ENCODE results near the gene MOSPD3. TPM values are rescaled to one million over a fixed set of nuclear protein-coding genes. Genes with fewer than 3 reads are reported as not detected.

Gene MOSPD3
- total RNA-seq, 1 experiment from 2014 or later, result 9.4 TPM

GRCh38 chr7:100595188-100595587, 17.2 kb upstream of the MOSPD3 start:
- H3K9me3 ChIP-seq (ENCODE audit: low read length), result no peaks in the 10 kb centered on the region
- CTCF ChIA-PET, result no interaction called here
- no peaks in the 10 kb centered on the region for H3K4me1 ChIP-seq (ENCODE audit: insufficient read depth, low read length)
- DNase-seq (no peak), ATAC-seq (no peak)
- H3K36me3 ChIP-seq (ENCODE audit: low read depth, low read length), result no peaks in the 10 kb centered on the region
- H3K27ac ChIP-seq (ENCODE audit: low read length), result no peak overlapping the region
- BruUV-seq (replicated peaks), result no TSS peak
- POLR2A ChIA-PET (ENCODE audit: unreplicated experiment), result no interaction called here
- H3F3A ChIP-seq (ENCODE audit: low read length, unreplicated experiment), result no peaks in the 10 kb centered on the region
- H3K79me2 ChIP-seq (ENCODE audit: low read length), result no peaks in the 10 kb centered on the region
- intact Hi-C loops (cut with micrococcal nuclease), result no loop called here
- H3K9me2 ChIP-seq (replicated peaks; ENCODE audit: low read length), result no peaks in the 10 kb centered on the region
- no peak overlapping the region for H3K9ac ChIP-seq (ENCODE audit: low read length)
- no peak for TF ChIP-seq CTCF (conservative IDR thresholded peaks at IDR 0.05; ENCODE audit: low read depth, low read length)
- no peak for TF ChIP-seq EZH2phosphoT487 (IDR thresholded peaks at IDR 0.05; ENCODE audit: borderline replicate concordance, low read length)
- no peak for TF ChIP-seq EZH2 (IDR thresholded peaks at IDR 0.05; ENCODE audit: low read length, unreplicated experiment)
- no peaks in the 10 kb centered on the region for H3K27me3 ChIP-seq (ENCODE audit: low read length)
- no peak overlapping the region for H3K4me3 ChIP-seq (ENCODE audit: low read length)
- no peak overlapping the region for H2AFZ ChIP-seq (ENCODE audit: low read length)
- no peak overlapping the region for H3K4me2 ChIP-seq (ENCODE audit: low read length)
- no peaks in the 10 kb centered on the region for H4K20me1 ChIP-seq (ENCODE audit: low read length)

- no peaks in the 10 kb centered on the region for H3F3A ChIP-seq (ENCODE audit: low read length, unreplicated experiment)
- H2AFZ ChIP-seq (ENCODE audit: low read length), result no peak overlapping the region
- no peaks in the 10 kb centered on the region for H3K9me2 ChIP-seq (replicated peaks; ENCODE audit: low read length)
- H3K27me3 ChIP-seq (ENCODE audit: low read length), result no peaks in the 10 kb centered on the region
- CTCF ChIA-PET, result no interaction called here
- H3K79me2 ChIP-seq (ENCODE audit: low read length), result no peaks in the 10 kb centered on the region
- BruUV-seq (replicated peaks), result no TSS peak
- no peak for DNase-seq
- intact Hi-C loops (cut with micrococcal nuclease), result no loop called here
- H3K9ac ChIP-seq (ENCODE audit: low read length), result no peak overlapping the region
- H3K4me2 ChIP-seq (ENCODE audit: low read length), result no peak overlapping the region
- no peaks in the 10 kb centered on the region for H3K36me3 ChIP-seq (ENCODE audit: low read depth, low read length)
- H3K4me1 ChIP-seq (ENCODE audit: insufficient read depth, low read length), result no peaks in the 10 kb centered on the region
- ATAC-seq, result no peak
- H4K20me1 ChIP-seq (ENCODE audit: low read length), result no peaks in the 10 kb centered on the region
- H3K9me3 ChIP-seq (ENCODE audit: low read length), result no peaks in the 10 kb centered on the region
- no peak overlapping the region for H3K27ac ChIP-seq (ENCODE audit: low read length)
- POLR2A ChIA-PET (ENCODE audit: unreplicated experiment), result no interaction called here
- TF ChIP-seq EZH2 (IDR thresholded peaks at IDR 0.05; ENCODE audit: low read length, unreplicated experiment) (no peak), EZH2phosphoT487 (IDR thresholded peaks at IDR 0.05; ENCODE audit: borderline replicate concordance, low read length) (no peak), CTCF (conservative IDR thresholded peaks at IDR 0.05; ENCODE audit: low read depth, low read length) (no peak)
- H3K4me3 ChIP-seq (ENCODE audit: low read length), result no peak overlapping the region
Observed at GRCh38 chr7:100598425-100598824, 13.9 kb upstream of the MOSPD3 start.

GRCh38 chr7:100599911-100600729, 12.2 kb upstream of the MOSPD3 start:
- Histone ChIP-seq H3K9me2 (replicated peaks; ENCODE audit: low read length) (no peaks in the 10 kb centered on the region), H3K9me3 (ENCODE audit: low read length) (no peaks in the 10 kb centered on the region), H3K9ac (ENCODE audit: low read length) (no peak overlapping the region), H4K20me1 (ENCODE audit: low read length) (no peaks in the 10 kb centered on the region), H2AFZ (ENCODE audit: low read length) (no peak overlapping the region), H3K27me3 (ENCODE audit: low read length) (no peaks in the 10 kb centered on the region), H3K4me2 (ENCODE audit: low read length) (no peak overlapping the region), H3K4me3 (ENCODE audit: low read length) (no peak overlapping the region), H3K27ac (ENCODE audit: low read length) (no peak overlapping the region), H3F3A (ENCODE audit: low read length, unreplicated experiment) (no peaks in the 10 kb centered on the region), H3K4me1 (ENCODE audit: insufficient read depth, low read length) (peaks cover 6% of the 10 kb centered on the region; the same call in 1 of the 2 replicates), H3K36me3 (ENCODE audit: low read depth, low read length) (no peaks in the 10 kb centered on the region), H3K79me2 (ENCODE audit: low read length) (no peaks in the 10 kb centered on the region)
- DNase-seq, result no peak
- TF ChIP-seq CTCF (conservative IDR thresholded peaks at IDR 0.05; ENCODE audit: low read depth, low read length) (0 out of 2 replicates have a peak, but pooled peaks have one; percentile 11), EZH2 (IDR thresholded peaks at IDR 0.05; ENCODE audit: low read length, unreplicated experiment) (no peak)
- no TSS peak for BruUV-seq (replicated peaks)
- POLR2A ChIA-PET (ENCODE audit: unreplicated experiment), result no interaction called here
- CTCF ChIA-PET, result no interaction called here
- ATAC-seq, result no peak
- intact Hi-C loops (cut with micrococcal nuclease), result no loop called here
